Activated CD8-positive, alpha-beta T cell treated with anti-CD3 and anti-CD28 coated beads, Interleukin-2, amount 10 ng/mL, durations not matched to agents 7 days and 5 days (primary cell): ENCODE measurements around the gene TDRD9. TPM values are rescaled to one million over a fixed set of nuclear protein-coding genes. Genes with fewer than 3 reads are reported as not detected.
"Not testable (repeated sequence)": the region's sequence is repeated elsewhere in the genome, so short reads cannot be mapped to it uniquely, and the experiment has no call there.

ENCODE experiments used
- ATAC-seq: fragments of 150-1000 bp; cut with Tn5 transposase; one replicate; pipeline ENCODE4 v1.10.0; 2021; ENCODE audit warnings: moderate library complexity
- CTCF ChIA-PET: fragments of 350-600 bp; sonication (Branson Sonifier 250); formaldehyde crosslinking; loops from one replicate; lab custom pipeline; 2021; ENCODE audit warnings: antibody characterized with exemption; lab: Charles Lee
- POLR2A ChIA-PET: fragments of 350-600 bp; sonication (Branson Sonifier 250); formaldehyde crosslinking; loops from one replicate; lab custom pipeline; 2021; ENCODE audit warnings: antibody characterized with exemption; lab: Charles Lee
- DNase-seq: peaks from one replicate; pipeline ENCODE4 v3.0.0-alpha.2; 2020
- H3K27ac Mint-ChIP-seq: one replicate; pipeline ENCODE4 v1.8.0; 2021; ENCODE audit warnings: mild to moderate bottlenecking, mixed read lengths
- H3K27me3 Mint-ChIP-seq: one replicate; pipeline ENCODE4 v1.8.0; 2021; ENCODE audit warnings: low read depth, mixed read lengths
- H3K36me3 Mint-ChIP-seq: one replicate; pipeline ENCODE4 v1.8.0; 2021; ENCODE audit warnings: low read depth, mixed read lengths
- H3K4me1 Mint-ChIP-seq: one replicate; pipeline ENCODE4 v1.8.0; 2021; ENCODE audit warnings: low read depth, mixed read lengths
- H3K4me3 Mint-ChIP-seq: one replicate; pipeline ENCODE4 v1.8.0; 2021; ENCODE audit warnings: mild to moderate bottlenecking, mixed read lengths
- H3K9me3 Mint-ChIP-seq: one replicate; pipeline ENCODE4 v1.8.0; 2022; ENCODE audit warnings: mixed read lengths; ENCODE audit not compliant: insufficient read depth
- total RNA-seq, 2 experiments: library from RNA; stranded (reverse); gene quantifications; one replicate each; pipeline ENCODE4 v1.2.3, GENCODE V29; 2021

The TDRD9 gene
- total RNA-seq, 2 experiments from 2014 or later = 1.3 to 2.7 TPM

DNA sequence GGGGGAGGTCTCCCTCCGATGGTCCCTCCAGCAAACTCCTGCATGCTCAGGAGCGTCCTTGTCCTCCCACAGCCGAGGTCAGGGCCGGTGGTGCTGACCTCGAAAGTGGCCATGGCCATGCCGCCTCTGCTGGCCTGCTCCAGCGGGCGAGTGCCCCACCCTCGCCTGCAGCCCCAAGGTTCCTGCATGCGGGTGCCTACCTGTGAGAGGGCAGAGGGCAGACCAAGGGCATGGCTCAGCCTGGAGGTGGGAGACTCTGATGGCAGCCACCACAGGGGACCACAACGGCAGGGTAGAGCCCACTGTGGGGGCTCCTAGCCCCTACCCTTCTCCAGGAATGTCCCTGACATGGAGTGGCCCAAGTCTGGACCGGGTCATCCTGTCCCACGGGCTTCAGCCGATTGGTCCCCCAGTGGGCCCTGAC is 42.7 kb upstream of the TDRD9 start:
- CTCF ChIA-PET = interaction anchor here (1.1 kb wide), 1 partner anchor 15 kb away, joined by 4 read pairs; no protein-coding TSS in a partner anchor
- peaks cover 2% of the 10 kb centered on the region for H3K4me1 Mint-ChIP-seq
- POLR2A ChIA-PET = no interaction called here
- no peaks in the 10 kb centered on the region for H3K9me3 Mint-ChIP-seq
- no peak overlapping the region for H3K27ac Mint-ChIP-seq
- no peak overlapping the region for H3K4me3 Mint-ChIP-seq
- no peaks in the 10 kb centered on the region for H3K27me3 Mint-ChIP-seq
- DNase-seq (no peak), ATAC-seq (no peak)
- H3K36me3 Mint-ChIP-seq = no peaks in the 10 kb centered on the region

DNA sequence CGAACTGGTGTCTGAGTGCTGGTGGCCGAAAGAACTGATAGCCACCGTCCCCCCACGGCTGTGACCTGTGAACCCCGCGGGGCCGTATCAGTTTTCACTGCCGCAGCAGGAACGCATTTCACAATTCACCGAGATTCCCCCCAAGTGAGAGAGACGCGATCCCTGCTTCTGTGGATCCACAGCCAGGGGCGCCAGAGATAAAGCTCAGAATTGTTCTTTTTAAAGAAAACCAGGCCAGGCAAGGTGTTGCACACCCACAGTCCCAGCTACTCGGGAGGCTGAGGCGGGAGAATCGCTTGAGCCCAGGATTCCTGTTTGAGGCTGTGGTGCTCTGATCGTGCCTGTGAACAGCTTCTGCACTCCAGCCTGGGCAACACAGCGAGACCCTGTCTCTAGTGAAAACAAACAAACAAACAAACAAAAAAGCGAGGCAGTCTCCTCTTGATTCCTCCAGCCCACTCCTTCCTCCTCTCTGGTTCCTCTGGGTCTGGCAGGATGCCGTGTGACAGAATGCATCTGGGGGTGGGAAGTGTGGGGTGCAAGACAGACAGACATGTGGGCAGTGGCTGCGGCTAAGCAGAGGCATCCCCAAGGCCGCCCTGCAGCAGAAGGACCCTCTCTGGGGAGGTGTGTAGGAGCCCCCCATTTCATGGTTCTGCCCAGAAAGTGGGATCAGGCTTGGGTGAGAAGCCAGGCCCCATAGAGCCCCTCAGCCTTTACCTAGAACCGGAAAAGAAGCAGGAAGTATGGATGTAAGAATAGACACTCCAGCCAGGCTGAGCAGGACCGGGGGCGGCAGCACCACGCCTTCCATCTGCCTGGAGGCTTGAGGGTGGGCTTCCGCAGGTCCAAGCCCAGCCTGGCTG is 41.7 kb upstream of the TDRD9 start:
- DNase-seq = no peak
- H3K9me3 Mint-ChIP-seq = no peaks in the 10 kb centered on the region
- H3K36me3 Mint-ChIP-seq = no peaks in the 10 kb centered on the region
- ATAC-seq = no peak
- ChIA-PET CTCF (interaction anchor here (1.1 kb wide), 1 partner anchor 14 kb away, joined by 4 read pairs; no protein-coding TSS in a partner anchor), POLR2A (no interaction called here)
- no peaks in the 10 kb centered on the region for H3K27me3 Mint-ChIP-seq
- H3K4me3 Mint-ChIP-seq = no peak overlapping the region
- no peaks in the 10 kb centered on the region for H3K4me1 Mint-ChIP-seq
- no peak overlapping the region for H3K27ac Mint-ChIP-seq

DNA sequence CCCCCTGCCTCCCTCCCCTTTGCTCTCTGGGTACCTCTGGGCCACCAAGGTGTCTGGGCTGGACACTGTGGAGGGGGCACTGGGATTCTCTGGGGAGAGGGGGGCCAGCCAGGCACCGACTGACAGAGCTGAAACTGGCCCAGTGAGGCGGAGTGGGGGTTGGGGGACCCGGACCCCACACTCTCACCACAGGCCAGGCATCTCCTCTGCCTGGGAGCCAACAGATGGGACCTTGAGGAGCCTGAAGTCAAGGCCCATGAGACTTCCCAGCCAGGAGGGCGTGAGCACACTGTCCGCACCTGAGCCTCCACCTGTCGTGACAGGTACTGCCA is 41.1 kb upstream of the TDRD9 start:
- Mint-ChIP-seq H3K4me3 (no peak overlapping the region), H3K4me1 (no peaks in the 10 kb centered on the region), H3K36me3 (no peaks in the 10 kb centered on the region), H3K27me3 (no peaks in the 10 kb centered on the region), H3K9me3 (no peaks in the 10 kb centered on the region), H3K27ac (no peak overlapping the region)
- ATAC-seq (no peak), DNase-seq (no peak)
- ChIA-PET CTCF (no interaction called here), POLR2A (no interaction called here)

DNA sequence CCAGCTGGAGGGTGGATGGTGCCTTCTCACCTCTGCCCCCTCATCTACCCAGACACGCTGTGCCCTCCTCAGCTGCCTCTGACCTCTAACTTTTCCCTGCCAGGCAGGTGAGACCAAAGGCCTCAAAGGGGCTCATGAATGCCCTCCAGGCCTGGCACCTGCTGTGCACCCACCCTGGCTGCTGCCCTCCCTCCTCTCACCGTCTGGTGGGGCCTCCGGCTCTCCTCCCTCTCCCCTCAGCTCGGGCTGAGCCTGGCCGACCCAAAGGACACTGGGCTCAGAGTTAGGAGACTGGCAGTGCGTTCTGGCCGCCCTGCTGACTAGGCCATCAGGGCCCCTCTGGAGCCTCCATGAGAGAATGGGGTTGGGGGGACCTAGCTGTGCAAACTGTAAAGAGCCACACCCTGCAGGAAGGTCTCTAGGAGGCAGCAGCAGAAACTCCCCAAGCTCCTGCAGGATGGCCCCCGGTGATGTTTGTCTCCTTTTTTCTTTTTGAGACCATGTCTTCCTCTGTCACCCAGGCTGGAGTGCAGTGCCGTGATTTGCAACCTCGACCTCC is 40.6 kb upstream of the TDRD9 start:
- Mint-ChIP-seq H3K36me3 (no peaks in the 10 kb centered on the region), H3K4me3 (no peak overlapping the region), H3K9me3 (no peaks in the 10 kb centered on the region), H3K4me1 (no peaks in the 10 kb centered on the region), H3K27ac (no peak overlapping the region), H3K27me3 (no peaks in the 10 kb centered on the region)
- DNase-seq = no peak
- no peak for ATAC-seq
- POLR2A ChIA-PET = no interaction called here
- CTCF ChIA-PET = no interaction called here

DNA sequence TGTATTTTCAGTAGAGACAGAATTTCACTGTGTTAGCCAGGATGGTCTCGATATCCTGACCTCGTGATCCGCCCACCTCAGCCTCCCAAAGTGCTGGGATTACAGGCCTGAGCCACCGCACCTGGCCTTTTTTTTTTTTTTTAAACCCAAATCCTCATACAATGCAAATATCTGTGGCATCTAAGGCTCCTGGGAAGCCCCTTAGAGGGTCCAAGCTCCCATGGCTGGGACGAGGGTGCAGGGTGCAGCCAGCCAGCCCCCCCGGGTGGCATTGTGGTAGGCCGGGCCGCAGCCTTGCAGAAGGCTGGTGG is 39.3 kb upstream of the TDRD9 start:
- ATAC-seq, H3K27ac Mint-ChIP-seq, H3K36me3 Mint-ChIP-seq, POLR2A ChIA-PET, H3K4me1 Mint-ChIP-seq, H3K9me3 Mint-ChIP-seq, H3K27me3 Mint-ChIP-seq, DNase-seq, CTCF ChIA-PET, H3K4me3 Mint-ChIP-seq: not testable (repeated sequence)

DNA sequence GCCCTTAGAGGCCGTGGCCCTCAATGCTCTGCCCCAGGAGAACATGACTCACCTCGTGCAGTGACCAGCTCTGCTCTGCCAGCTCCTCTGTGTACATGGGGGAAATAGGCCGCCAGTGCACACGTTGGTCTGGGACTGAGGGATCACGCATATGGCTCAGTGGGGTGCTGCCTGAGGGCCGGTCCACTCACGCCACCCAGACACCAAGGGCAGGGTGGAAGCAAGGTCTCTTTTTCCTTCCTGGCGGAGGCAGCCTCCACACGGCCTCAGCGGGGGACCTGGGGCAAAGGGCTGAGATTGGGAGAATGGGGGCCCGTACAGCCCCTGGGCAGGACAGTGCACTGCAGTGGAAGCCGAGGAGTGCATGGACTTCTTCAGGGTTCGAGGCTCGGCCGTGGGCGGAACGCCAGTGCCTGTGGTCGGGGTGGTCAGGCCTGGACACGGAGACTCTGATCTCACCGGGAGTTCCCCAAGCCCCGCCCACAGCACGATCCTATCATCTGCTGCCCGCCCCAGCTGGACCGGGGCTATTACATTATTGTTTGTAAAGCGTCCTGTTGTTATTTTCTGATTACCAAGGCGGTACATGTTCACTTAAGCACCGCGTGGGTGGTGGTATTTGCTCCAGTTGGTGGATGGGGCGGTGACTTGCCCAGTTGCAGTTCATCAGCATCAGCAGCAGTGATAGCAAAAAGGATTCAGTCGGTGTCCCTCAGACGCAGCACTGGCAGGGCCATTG is 38.8 kb upstream of the TDRD9 start:
- ChIA-PET POLR2A (no interaction called here), CTCF (no interaction called here)
- Mint-ChIP-seq H3K4me3 (no peak overlapping the region), H3K27me3 (no peaks in the 10 kb centered on the region), H3K9me3 (no peaks in the 10 kb centered on the region), H3K27ac (no peak overlapping the region), H3K4me1 (no peaks in the 10 kb centered on the region), H3K36me3 (no peaks in the 10 kb centered on the region)
- DNase-seq (no peak), ATAC-seq (no peak)

DNA sequence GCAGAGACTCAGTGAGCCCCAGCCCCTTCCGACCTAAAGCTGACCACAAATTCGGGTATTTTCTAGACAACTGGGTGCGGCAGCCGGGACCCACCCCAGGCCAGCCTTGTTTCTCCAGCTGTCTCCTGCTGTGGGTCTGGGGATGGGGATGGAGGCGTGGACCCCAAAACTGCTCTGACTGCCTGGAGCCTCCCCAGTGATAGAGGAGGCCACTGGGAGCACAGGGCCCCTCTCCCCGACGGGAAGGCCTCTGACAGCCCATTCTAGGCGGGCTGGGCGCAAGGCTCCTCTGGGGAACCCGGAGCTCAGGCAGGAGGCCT is 38.2 kb upstream of the TDRD9 start:
- H3K27ac Mint-ChIP-seq = no peak overlapping the region
- no peaks in the 10 kb centered on the region for H3K27me3 Mint-ChIP-seq
- H3K9me3 Mint-ChIP-seq = no peaks in the 10 kb centered on the region
- ATAC-seq = no peak
- POLR2A ChIA-PET = interaction anchor here (0.6 kb wide), 1 partner anchor 92 kb away, joined by 3 read pairs; no protein-coding TSS in a partner anchor
- no peaks in the 10 kb centered on the region for H3K4me1 Mint-ChIP-seq
- DNase-seq = no peak
- no peak overlapping the region for H3K4me3 Mint-ChIP-seq
- CTCF ChIA-PET = interaction anchor here (2.5 kb wide), 1 partner anchor 11 kb away, joined by 9 read pairs; no protein-coding TSS in a partner anchor
- H3K36me3 Mint-ChIP-seq = no peaks in the 10 kb centered on the region

DNA sequence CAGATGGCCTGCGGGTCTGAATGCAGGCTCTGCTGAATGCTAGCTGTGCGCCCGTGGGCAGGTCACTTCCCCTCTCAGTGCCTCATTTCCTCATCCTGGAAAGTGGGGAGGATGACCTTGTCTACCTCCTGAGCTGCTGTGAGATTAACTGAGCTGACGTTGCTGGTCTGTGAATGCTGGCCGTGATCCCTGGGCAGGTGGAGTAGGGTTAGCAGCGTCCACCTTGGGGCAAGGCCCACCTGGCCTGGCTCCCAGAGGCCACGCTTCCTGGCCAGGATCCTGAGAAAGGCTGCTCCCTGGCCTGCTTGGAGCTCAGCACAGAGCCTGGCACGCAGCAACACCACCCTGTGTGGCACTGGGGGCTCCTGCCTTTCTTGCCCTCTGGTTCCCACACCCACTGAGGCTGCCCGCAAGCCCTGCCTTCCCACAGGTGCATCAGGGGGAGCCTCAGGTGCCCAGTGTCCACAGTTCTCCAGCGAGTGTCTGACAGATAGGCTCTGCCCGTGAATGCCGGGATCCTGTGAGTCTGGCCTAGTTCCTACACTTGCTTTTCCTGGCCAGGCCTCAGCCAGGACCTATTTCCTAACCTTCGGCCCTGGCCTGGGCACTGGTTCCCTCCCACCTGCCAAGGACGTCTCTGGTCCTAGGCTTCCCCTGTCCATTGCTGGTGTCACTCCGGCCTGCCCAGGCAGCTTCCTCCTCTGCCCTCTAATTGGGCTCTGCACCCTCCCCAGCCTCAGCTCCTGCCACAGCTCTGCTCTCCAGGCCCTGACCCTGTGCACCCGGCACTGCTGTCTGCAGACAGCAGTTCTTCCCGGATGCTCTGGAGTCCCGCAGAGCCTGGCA is 37.2 kb upstream of the TDRD9 start:
- Mint-ChIP-seq H3K9me3 (no peaks in the 10 kb centered on the region), H3K27ac (no peak overlapping the region), H3K4me3 (no peak overlapping the region), H3K4me1 (no peaks in the 10 kb centered on the region), H3K36me3 (no peaks in the 10 kb centered on the region), H3K27me3 (no peaks in the 10 kb centered on the region)
- ChIA-PET CTCF (interaction anchor here (2.5 kb wide), 1 partner anchor 10 kb away, joined by 9 read pairs; no protein-coding TSS in a partner anchor), POLR2A (no interaction called here)
- ATAC-seq = no peak
- no peak for DNase-seq

DNA sequence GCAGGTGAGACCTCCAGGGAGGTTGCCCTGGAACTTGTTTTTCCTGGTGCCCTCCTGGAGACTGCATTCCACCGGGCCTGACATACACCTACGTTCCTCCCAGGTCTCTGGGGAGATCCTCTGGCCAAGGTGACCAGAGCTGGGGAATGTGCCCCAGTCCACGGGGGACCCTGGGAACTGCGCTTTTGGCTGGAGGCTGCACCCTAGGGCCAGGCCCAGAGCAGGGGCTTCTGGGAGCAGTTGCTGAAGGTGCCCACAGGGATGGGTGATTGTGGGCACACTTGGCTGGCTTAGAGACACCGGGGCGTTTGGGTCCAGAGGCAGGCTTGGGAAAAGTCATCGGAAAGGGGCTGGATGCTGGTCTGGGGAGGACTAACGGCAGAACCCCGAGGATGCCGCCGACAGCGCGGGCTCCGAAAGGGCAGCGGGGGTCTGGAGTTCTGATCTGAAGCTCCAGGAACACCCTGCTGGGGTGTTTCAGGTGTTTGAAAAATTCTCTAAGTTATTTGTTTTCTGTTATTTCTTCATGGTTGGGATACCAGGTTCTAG is 36.5 kb upstream of the TDRD9 start:
- no peak for ATAC-seq
- H3K4me3 Mint-ChIP-seq = no peak overlapping the region
- no peaks in the 10 kb centered on the region for H3K9me3 Mint-ChIP-seq
- H3K27me3 Mint-ChIP-seq = no peaks in the 10 kb centered on the region
- H3K4me1 Mint-ChIP-seq = no peaks in the 10 kb centered on the region
- no peak overlapping the region for H3K27ac Mint-ChIP-seq
- POLR2A ChIA-PET = no interaction called here
- no peak for DNase-seq
- no peaks in the 10 kb centered on the region for H3K36me3 Mint-ChIP-seq
- CTCF ChIA-PET = interaction anchor here (2.5 kb wide), 1 partner anchor 9 kb away, joined by 9 read pairs; no protein-coding TSS in a partner anchor

DNA sequence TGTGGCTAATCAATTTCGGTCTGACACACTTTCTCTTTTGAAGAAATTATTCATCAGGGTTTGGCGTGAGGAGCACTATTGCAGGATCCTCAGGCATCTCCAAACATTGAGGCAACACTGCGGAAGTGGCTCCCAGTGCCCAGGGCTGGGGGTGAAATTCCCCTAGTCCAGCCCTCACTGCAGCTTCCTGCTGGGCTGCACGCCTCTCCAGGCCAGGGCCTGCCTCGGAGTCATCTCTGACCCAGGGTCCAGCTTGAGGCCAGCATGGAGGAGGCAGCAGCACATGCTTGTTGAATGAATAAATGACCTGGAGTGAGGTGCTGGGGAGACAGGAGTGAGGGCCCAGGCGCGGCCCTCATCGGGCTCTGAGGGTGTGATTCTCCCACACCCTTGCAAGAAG is 36.0 kb upstream of the TDRD9 start:
- H3K27me3 Mint-ChIP-seq = no peaks in the 10 kb centered on the region
- H3K36me3 Mint-ChIP-seq = no peaks in the 10 kb centered on the region
- H3K4me1 Mint-ChIP-seq = no peaks in the 10 kb centered on the region
- no peak overlapping the region for H3K4me3 Mint-ChIP-seq
- CTCF ChIA-PET = interaction anchor here (2.5 kb wide), 1 partner anchor 8 kb away, joined by 9 read pairs; no protein-coding TSS in a partner anchor
- DNase-seq (no peak), ATAC-seq (no peak)
- H3K9me3 Mint-ChIP-seq = no peaks in the 10 kb centered on the region
- H3K27ac Mint-ChIP-seq = no peak overlapping the region
- POLR2A ChIA-PET = no interaction called here

DNA sequence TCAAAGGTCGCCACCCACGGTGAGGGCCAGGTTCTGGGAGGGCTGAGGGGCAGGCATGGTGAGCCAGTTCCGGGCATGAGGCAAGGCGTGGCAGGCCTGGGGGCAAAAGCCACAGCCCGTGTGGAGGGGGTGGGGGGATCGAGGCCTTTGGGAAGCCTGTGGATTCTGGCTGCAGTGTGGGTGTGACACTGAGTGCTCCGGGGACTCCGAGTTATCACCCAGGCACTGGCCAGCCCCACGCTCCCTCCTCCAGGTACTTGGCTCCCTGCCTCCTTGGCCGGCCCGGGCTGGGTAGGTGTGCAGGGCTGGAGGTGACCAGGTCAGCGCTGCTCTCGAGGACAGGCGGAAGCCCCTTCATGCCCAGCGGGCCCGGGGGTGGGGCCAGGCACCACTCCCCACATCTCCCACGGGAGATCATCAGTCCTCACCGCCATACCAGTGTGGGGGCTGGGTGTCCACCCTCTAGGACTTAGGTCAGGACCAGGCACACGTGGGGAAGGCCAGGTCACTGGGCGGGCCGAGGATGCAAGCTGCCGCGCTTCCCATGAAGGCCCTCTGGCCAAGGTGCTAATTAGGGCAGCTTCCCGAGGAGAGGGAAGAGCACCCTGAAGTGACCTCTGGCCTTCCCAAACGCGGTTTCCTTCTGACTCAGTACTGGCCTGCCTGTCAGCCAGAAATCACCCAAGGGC is 34.1 kb upstream of the TDRD9 start:
- ChIA-PET POLR2A (no interaction called here), CTCF (no interaction called here)
- Mint-ChIP-seq H3K4me1 (no peaks in the 10 kb centered on the region), H3K36me3 (no peaks in the 10 kb centered on the region), H3K4me3 (no peak overlapping the region), H3K9me3 (no peaks in the 10 kb centered on the region), H3K27me3 (no peaks in the 10 kb centered on the region), H3K27ac (no peak overlapping the region)
- no peak for DNase-seq
- ATAC-seq = no peak
